Right cardiac atrium (tissue), 5 donors: ENCODE results near the gene BTG4. TPM values are rescaled to one million over a fixed set of nuclear protein-coding genes. Genes with fewer than 3 reads are reported as not detected.

Experiments
- microRNA-seq, 2 donors: library from miRNA; unstranded; fragments of <30 nt; microRNA quantifications; one replicate each; pipeline ENCODE4 v1.2.0, GENCODE V29; 2020 to 2021
- polyA plus RNA-seq: library from polyadenylated mRNA; stranded (reverse); fragments of 200-250 nt; gene quantifications from one replicate; pipeline ENCODE4 v1.2.3, GENCODE V29; 2013
- total RNA-seq, 4 donors: library from RNA; stranded (reverse); fragmentation: NEBNext Ultra II Directional; extraction: Animal tissue kit (Norgen Biotek cat#: 25700); gene quantifications; one replicate each; pipeline ENCODE4 v1.2.1, GENCODE V29; 2021
- donor health status: healthy with polysubstance abuse.
- donor health status: DM: no; HTN: yes; CAD: no.
- donor health status: DM: no; HTN: no; CAD: no.
- donor health status: DM: no; HTN: yes; CAD: no; lungs with severe emphysema.
- donor health status: DM: yes; HTN: yes; CAD: no.

The BTG4 gene
- total and polyA plus RNA-seq, 5 donors: not detected

Small RNA genes lying within 50 kb of the gene (microRNA-seq; reads per million reads assigned to microRNA genes)
- gene MIR34B (2.9 to 3.7 reads per million in 2 donors), gene MIR34C (26.2 to 27.8 reads per million in 2 donors)

Other genes with a start within 250 kb of the BTG4 start
- gene POU2AF3, start 213.8 kb downstream of the BTG4 start, total RNA-seq: under 1 TPM; 0.21 to 0.42 (median 0.38) TPM
- 0.61 TPM for gene POU2AF3, start 213.8 kb downstream of the BTG4 start, polyA plus RNA-seq
- under 1 TPM in 2 of 4 donors, not detected in 2; 0.23 to 0.35 TPM for gene POU2AF1, start 133.1 kb downstream of the BTG4 start, total RNA-seq
- gene POU2AF1, start 133.1 kb downstream of the BTG4 start, polyA plus RNA-seq: not detected
- not detected for gene HOATZ, start 2.4 kb upstream of the BTG4 start, total RNA-seq
- gene HOATZ, start 2.4 kb upstream of the BTG4 start, polyA plus RNA-seq: not detected
- gene LAYN, start 28.3 kb upstream of the BTG4 start, total RNA-seq: 1 to 10 TPM; 5.5 to 7.8 (median 6.4) TPM
- 5.0 TPM for gene LAYN, start 28.3 kb upstream of the BTG4 start, polyA plus RNA-seq
- 10 to 100 TPM; 18.0 to 51.7 (median 21.9) TPM for gene SIK2, start 90.1 kb upstream of the BTG4 start, total RNA-seq
- 7.4 TPM for gene SIK2, start 90.1 kb upstream of the BTG4 start, polyA plus RNA-seq